Effector CD4-positive, alpha-beta T cell (primary cell): ENCODE results near the gene OR1J2.

Experiments
- DNase-seq: peaks from one replicate; pipeline ENCODE4 v3.0.0-alpha.2; 2020

Gene OR1J2

DNA sequence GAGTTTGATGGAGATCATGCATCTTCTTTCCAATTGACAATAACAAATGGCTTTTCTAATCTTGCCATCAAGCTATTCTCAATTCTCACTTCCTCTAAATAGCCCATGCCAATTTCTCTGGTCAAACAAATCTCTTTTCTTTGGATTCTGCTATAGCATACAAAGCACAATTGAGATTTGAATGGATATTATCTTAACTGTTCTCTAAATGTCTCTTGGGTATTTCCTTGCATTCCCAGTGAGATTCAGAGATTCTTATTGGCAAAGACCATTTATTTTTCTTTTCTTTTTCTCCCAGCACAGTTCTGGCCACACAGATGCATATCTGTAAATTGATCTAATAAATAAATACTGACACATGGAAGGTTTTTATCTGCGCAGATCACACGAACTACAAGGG, 42.2 kb downstream of the OR1J2 start, which contains the start of gene OR1N2:
Gene OR1N2 (plus strand): TSS at position 301 of the 400 bp plus-strand sequence. CDS start 100 bp downstream, outside the sequence.
- DNase-seq = no peak
